Measurements from ENCODE around the gene EXOC2.

Gene EXOC2

GRCh38 chr6:475314-475713 is 217.6 kb downstream of the EXOC2 start:
- H3K27me3 ChIP-seq (ENCODE audit: insufficient read depth, low read depth, severe bottlenecking): no peaks in the 10 kb centered on the region
- H3K4me3 ChIP-seq (ENCODE audit: low read depth, low read length): no peak overlapping the region
- no peaks in the 10 kb centered on the region for H3K9me3 ChIP-seq (ENCODE audit: severe bottlenecking)
- no peaks in the 10 kb centered on the region for H3K36me3 ChIP-seq
- DNase-seq: no peak
- H3K27ac ChIP-seq: no peak overlapping the region
- TF ChIP-seq CTCF (IDR thresholded peaks at IDR 0.05; ENCODE audit: low read depth, low read length): no peak

GRCh38 chr6:474453-475185 is 218.3 kb downstream of the EXOC2 start:
- H3K9me3 ChIP-seq (ENCODE audit: severe bottlenecking): no peaks in the 10 kb centered on the region
- no peak overlapping the region for H3K27ac ChIP-seq
- TF ChIP-seq CTCF (IDR thresholded peaks at IDR 0.05; ENCODE audit: low read depth, low read length): no peak
- no peak for DNase-seq
- H3K36me3 ChIP-seq: no peaks in the 10 kb centered on the region
- no peaks in the 10 kb centered on the region for H3K27me3 ChIP-seq (ENCODE audit: insufficient read depth, low read depth, severe bottlenecking)
- no peak overlapping the region for H3K4me3 ChIP-seq (ENCODE audit: low read depth, low read length)

- no peaks in the 10 kb centered on the region for H3K36me3 ChIP-seq
- no peaks in the 10 kb centered on the region for H3K27me3 ChIP-seq (ENCODE audit: insufficient read depth, low read depth, severe bottlenecking)
- TF ChIP-seq CTCF (IDR thresholded peaks at IDR 0.05; ENCODE audit: low read depth, low read length): no peak
- DNase-seq: no peak
- no peak overlapping the region for H3K4me3 ChIP-seq (ENCODE audit: low read depth, low read length)
- H3K9me3 ChIP-seq (ENCODE audit: severe bottlenecking): no peaks in the 10 kb centered on the region
- H3K27ac ChIP-seq: no peak overlapping the region
These were observed 219.0 kb downstream of the EXOC2 start for GRCh38 chr6:473768-474452.

GRCh38 chr6:473356-473755 is 219.6 kb downstream of the EXOC2 start:
- Histone ChIP-seq H3K27me3 (ENCODE audit: insufficient read depth, low read depth, severe bottlenecking) (no peaks in the 10 kb centered on the region), H3K9me3 (ENCODE audit: severe bottlenecking) (no peaks in the 10 kb centered on the region), H3K4me3 (ENCODE audit: low read depth, low read length) (no peak overlapping the region), H3K27ac (no peak overlapping the region), H3K36me3 (no peaks in the 10 kb centered on the region)
- TF ChIP-seq CTCF (IDR thresholded peaks at IDR 0.05; ENCODE audit: low read depth, low read length): no peak
- no peak for DNase-seq

- Histone ChIP-seq H3K9me3 (ENCODE audit: severe bottlenecking) (no peaks in the 10 kb centered on the region), H3K36me3 (no peaks in the 10 kb centered on the region), H3K4me3 (ENCODE audit: low read depth, low read length) (no peak overlapping the region), H3K27me3 (ENCODE audit: insufficient read depth, low read depth, severe bottlenecking) (no peaks in the 10 kb centered on the region), H3K27ac (no peak overlapping the region)
- DNase-seq: no peak
- TF ChIP-seq CTCF (IDR thresholded peaks at IDR 0.05; ENCODE audit: low read depth, low read length): no peak
These were observed 222.0 kb downstream of the EXOC2 start for GRCh38 chr6:470901-471448.
